Esophagus squamous epithelium (tissue), 5 donors: ENCODE measurements around the gene TFF1. TPM values are rescaled to one million over a fixed set of nuclear protein-coding genes. Genes with fewer than 3 reads are reported as not detected.

Experiments used
- DNase-seq: peaks from one replicate; lab custom pipeline; 2025; lab: John Stamatoyannopoulos, UW
- H3K27ac ChIP-seq, 4 donors: fragments of 200-600 bp; sonication (generic); one replicate each; pipeline ENCODE4 v1.5.1; 2016 to 2019; ENCODE audit warnings: mild to moderate bottlenecking in 1 of 4
- H3K27me3 ChIP-seq, 4 donors: fragments of 200-600 bp; sonication (generic); 1 replicate in 3 of 4; 2 replicates in 1 of 4; pipeline versions ENCODE4 v1.5.1 to v1.6.0; 2017 to 2021; ENCODE audit warnings: antibody characterized with exemption in 1 of 4
- H3K36me3 ChIP-seq, 3 donors: fragments of 200-600 bp; sonication (generic); one replicate each; pipeline ENCODE4 v1.5.1; 2016 to 2019
- H3K4me1 ChIP-seq, 3 donors: fragments of 200-600 bp; sonication (generic); one replicate each; pipeline ENCODE4 v1.5.1; 2017 to 2019
- H3K4me3 ChIP-seq, 4 donors: fragments of 200-600 bp; sonication (generic); 1 replicate in 3 of 4; 2 replicates in 1 of 4; pipeline ENCODE4 v1.5.1; 2016 to 2019; ENCODE audit warnings: mild to moderate bottlenecking in 2 of 4, moderate library complexity in 1 of 4
- H3K9me3 ChIP-seq, 3 donors: fragments of 200-600 bp; sonication (generic); one replicate each; pipeline ENCODE4 v1.5.1; 2016 to 2019
- POLR2A ChIP-seq, 4 donors: fragments of 450-650 bp; IDR thresholded peaks; one replicate each; pipeline ENCODE4 v1.6.1; 2017; ENCODE audit warnings: antibody characterized with exemption in 4 of 4, mild to moderate bottlenecking in 4 of 4, moderate library complexity in 3 of 4
- WGBS, 2 donors: methylation state at CpG; one replicate each; pipeline ENCODE4 v1.1.5; 2018; 5-methylcytosine and 5-hydroxymethylcytosine counted together
- intact Hi-C: fragments of 100-400 bp; cut with DNase I; formaldehyde crosslinking; loops from one replicate; pipeline ENCODE4 v1.15.0; 2022
- total RNA-seq, 4 donors: library from RNA; depleted of rRNA; stranded (reverse); fragments of >200 nt; gene quantifications; one replicate each; pipeline ENCODE4 v1.1.0, GENCODE V29; 2016
- TF ChIP-seq, protein P1 (sequence below), 6 experiments: fragments of 450-650 bp in 4 of 6; fragments of 200-600 bp in 2 of 6; sonication (generic) in 2 of 6; IDR thresholded peaks; one replicate each; pipeline ENCODE4 v1.5.1; 2016 to 2019; ENCODE audit warnings: antibody characterized with exemption in 6 of 6, mild to moderate bottlenecking in 4 of 6, moderate library complexity in 4 of 6
- donor health status: DM: yes; HTN: yes; CAD: no.

Gene TFF1
- total RNA-seq, 4 donors from 2014 or later = not detected

DNA sequence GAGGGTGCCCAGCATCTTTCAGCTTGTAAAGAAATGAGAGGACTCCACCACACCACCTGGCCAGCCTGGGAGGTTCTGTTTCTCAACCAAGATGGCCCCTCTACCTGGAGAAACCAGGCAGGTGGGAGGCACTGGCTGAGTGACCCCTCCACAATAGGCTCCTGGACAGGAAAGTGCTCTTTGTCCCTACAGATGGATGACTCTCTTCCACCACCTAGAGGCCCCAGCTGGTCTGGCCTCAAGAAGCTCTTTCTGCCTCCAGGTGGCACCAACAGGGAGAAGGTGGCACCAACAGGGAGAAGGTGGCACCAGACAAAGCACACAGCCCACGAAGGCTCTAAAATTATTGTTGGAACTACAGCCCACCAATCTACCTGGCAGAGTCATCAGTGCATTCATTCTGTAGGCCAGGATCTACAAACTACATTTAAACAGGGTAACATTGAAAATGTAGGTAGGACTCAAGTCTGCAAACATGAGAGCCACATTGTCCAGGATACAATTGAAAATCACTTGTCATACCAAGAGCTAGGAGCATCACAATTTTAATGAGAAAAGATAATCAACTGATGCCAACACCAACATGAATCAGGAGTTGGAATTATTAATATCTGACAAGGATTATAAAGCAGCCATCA, 15.1 kb upstream of the TFF1 start:
- Histone ChIP-seq H3K9me3 (no peaks in the 10 kb centered on the region), H3K36me3 (no peaks in the 10 kb centered on the region), H3K4me3 (no peak overlapping the region), H3K27ac (no peak overlapping the region), H3K4me1 (peaks cover 0 to 3% (median 0%) of the 10 kb centered on the region in 3 donors), H3K27me3 (peaks cover 0 to 41% (median 0%) of the 10 kb centered on the region in 4 donors)
- intact Hi-C loops = no loop called here
- no peak for DNase-seq
- TF ChIP-seq, protein P1, sequence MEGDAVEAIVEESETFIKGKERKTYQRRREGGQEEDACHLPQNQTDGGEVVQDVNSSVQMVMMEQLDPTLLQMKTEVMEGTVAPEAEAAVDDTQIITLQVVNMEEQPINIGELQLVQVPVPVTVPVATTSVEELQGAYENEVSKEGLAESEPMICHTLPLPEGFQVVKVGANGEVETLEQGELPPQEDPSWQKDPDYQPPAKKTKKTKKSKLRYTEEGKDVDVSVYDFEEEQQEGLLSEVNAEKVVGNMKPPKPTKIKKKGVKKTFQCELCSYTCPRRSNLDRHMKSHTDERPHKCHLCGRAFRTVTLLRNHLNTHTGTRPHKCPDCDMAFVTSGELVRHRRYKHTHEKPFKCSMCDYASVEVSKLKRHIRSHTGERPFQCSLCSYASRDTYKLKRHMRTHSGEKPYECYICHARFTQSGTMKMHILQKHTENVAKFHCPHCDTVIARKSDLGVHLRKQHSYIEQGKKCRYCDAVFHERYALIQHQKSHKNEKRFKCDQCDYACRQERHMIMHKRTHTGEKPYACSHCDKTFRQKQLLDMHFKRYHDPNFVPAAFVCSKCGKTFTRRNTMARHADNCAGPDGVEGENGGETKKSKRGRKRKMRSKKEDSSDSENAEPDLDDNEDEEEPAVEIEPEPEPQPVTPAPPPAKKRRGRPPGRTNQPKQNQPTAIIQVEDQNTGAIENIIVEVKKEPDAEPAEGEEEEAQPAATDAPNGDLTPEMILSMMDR (IDR thresholded peaks at IDR 0.05) = peak; percentile 21 to 89 (median 40)
- no peak for TF ChIP-seq POLR2A (IDR thresholded peaks at IDR 0.05)
- WGBS, 2 donors = 46 to 64% methylated on average over 1 of the region's 1 CpG

DNA sequence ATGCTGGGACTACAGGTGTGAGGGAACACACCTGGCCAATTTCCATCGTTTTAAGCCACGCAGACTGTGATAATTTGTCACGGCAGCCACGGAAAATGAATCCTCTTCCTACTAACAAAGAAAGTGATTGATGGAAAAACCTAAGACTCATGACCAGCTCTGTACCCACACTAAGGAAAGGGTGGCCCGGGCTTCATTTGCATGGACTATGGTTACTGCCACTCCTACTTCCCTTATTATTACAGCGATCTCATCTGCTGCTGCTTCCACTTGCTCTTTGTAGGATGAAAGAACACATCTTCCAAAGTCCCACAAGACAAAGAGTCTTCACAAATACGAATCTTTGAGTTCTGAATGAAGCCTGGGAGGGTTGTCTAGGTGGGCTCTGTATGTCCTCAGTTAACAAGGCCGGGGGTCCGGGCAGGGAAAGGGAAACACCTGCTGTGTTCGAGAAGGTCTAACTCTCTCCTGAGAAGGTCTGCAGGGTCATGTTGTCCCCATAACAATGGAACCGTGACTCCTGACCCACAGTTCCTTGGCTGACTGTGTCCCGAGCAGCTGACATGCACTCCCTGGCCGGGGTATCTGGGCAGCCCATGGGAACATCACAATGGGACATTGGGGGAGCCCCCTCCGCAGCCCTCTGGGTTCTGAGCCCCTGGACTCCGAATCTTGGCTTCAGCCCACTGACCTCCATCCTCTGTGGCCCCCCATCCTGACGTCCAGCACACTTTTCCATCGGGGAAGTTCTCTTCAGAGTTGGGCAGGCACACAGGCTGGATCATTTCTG, 13.3 kb upstream of the TFF1 start:
- Histone ChIP-seq H3K27ac (no peak overlapping the region), H3K4me3 (no peak overlapping the region), H3K27me3 (peaks cover 0 to 47% (median 0%) of the 10 kb centered on the region in 4 donors), H3K36me3 (no peaks in the 10 kb centered on the region), H3K9me3 (no peaks in the 10 kb centered on the region), H3K4me1 (peaks cover 0 to 8% (median 0%) of the 10 kb centered on the region in 3 donors)
- 75 to 77% methylated on average over 10 to 17 of the region's 17 CpGs for WGBS, 2 donors
- intact Hi-C loops = no loop called here
- no peak for TF ChIP-seq POLR2A (IDR thresholded peaks at IDR 0.05)
- TF ChIP-seq, protein P1 (IDR thresholded peaks at IDR 0.05) = no peak
- DNase-seq = no peak

DNA sequence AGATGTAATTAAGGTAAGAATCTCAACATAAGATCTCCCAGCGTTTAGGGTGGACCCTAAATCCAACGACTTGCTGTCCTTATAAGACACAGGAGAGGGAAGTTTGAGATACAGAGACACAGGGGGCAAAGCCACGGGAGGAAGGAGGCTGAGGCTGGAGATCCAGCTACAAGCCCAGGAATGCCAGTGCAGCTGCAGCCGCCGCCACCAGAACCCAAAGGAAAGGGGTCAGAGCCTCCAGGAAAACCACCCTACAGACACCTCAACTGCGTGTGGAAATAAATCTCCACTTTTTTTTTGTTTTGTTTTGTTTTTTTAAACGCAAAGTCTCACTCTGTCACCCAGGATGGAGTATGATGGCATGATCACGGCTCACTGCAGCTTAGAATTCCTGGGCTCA, 12.1 kb upstream of the TFF1 start:
- H3K4me3 ChIP-seq = no peak overlapping the region
- 69 to 75% methylated on average over 7 to 8 of the region's 8 CpGs for whole genome bisulfite sequencing, 2 donors
- H3K27ac ChIP-seq = no peak overlapping the region
- no peak for TF ChIP-seq POLR2A (IDR thresholded peaks at IDR 0.05)
- TF ChIP-seq, protein P1 (IDR thresholded peaks at IDR 0.05) = no peak
- H3K36me3 ChIP-seq = no peaks in the 10 kb centered on the region
- peaks cover 0 to 8% (median 0%) of the 10 kb centered on the region in 3 donors for H3K4me1 ChIP-seq
- no peaks in the 10 kb centered on the region for H3K9me3 ChIP-seq
- intact Hi-C loops = no loop called here
- no peak for DNase-seq
- H3K27me3 ChIP-seq = peaks cover 0 to 55% (median 0%) of the 10 kb centered on the region in 4 donors

DNA sequence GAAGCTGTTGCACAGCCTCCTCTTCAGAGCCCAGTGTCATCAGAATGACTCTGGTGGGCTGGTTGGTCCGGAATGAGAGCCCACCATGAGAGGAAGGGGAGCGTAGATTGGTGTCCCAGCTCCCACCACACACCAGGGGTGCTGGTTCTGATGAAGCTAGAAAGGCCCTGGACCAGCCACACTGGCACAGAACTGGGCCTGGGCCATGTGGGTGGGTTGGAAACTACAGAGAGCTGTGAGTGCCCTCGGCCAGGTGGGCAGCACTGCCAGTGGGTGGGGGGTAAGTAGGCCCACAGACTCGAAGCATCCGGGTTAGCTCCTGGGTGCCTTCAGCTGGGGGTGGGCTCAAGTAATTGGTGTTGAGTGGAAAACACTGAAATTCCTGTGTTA, 11.6 kb upstream of the TFF1 start:
- peaks cover 0 to 56% (median 0%) of the 10 kb centered on the region in 4 donors for H3K27me3 ChIP-seq
- 47 to 59% methylated on average over 2 to 4 of the region's 5 CpGs for WGBS, 2 donors
- DNase-seq = no peak

More for the DNA sequence above, 11.6 kb upstream of the TFF1 start:
- H3K4me3 ChIP-seq = no peak overlapping the region
- no peak for TF ChIP-seq POLR2A (IDR thresholded peaks at IDR 0.05)
- TF ChIP-seq, protein P1 (IDR thresholded peaks at IDR 0.05) = no peak
- intact Hi-C loops = no loop called here
- H3K9me3 ChIP-seq = no peaks in the 10 kb centered on the region
- H3K27ac ChIP-seq = no peak overlapping the region
- H3K36me3 ChIP-seq = no peaks in the 10 kb centered on the region
- peaks cover 0 to 8% (median 0%) of the 10 kb centered on the region in 3 donors for H3K4me1 ChIP-seq
